Body of pancreas (tissue), 4 donors: ENCODE measurements around the gene POC1A. TPM values are rescaled to one million over a fixed set of nuclear protein-coding genes. Genes with fewer than 3 reads are reported as not detected.

ENCODE experiments used
- ATAC-seq: fragments of 150-250 bp; one replicate; pipeline ENCODE4 v1.9.1; 2016
- DNase-seq, 4 donors: peaks; one replicate each; pipeline ENCODE4 v3.0.0-alpha.2; 2019
- H3K27ac ChIP-seq, 4 donors: fragments of 200-600 bp; sonication (generic); 1 replicate in 3 of 4; 2 replicates in 1 of 4; pipeline versions ENCODE4 v1.5.1 to v1.6.1; 2016 to 2019; ENCODE audit warnings: mild to moderate bottlenecking in 1 of 4, mixed read lengths in 1 of 4, moderate library complexity in 1 of 4
- H3K27me3 ChIP-seq, 2 donors: fragments of 200-600 bp; sonication (generic); one replicate each; pipeline ENCODE4 v1.6.0; 2016; ENCODE audit warnings: mild to moderate bottlenecking in 1 of 2
- H3K36me3 ChIP-seq, 2 donors: fragments of 200-600 bp; sonication (generic); replicated peaks in 1 of 2; 2 replicates each; pipeline ENCODE4 v1.5.1; 2016; ENCODE audit warnings: low read depth in 2 of 2; ENCODE audit not compliant: insufficient read depth in 1 of 2
- H3K4me1 ChIP-seq: fragments of 200-600 bp; sonication (generic); one replicate; pipeline ENCODE4 v1.6.0; 2016
- H3K4me3 ChIP-seq, 2 donors: fragments of 200-600 bp; sonication (generic); 1 replicate in 1 of 2; 2 replicates in 1 of 2; pipeline ENCODE4 v1.5.1; 2016 to 2019
- H3K9me3 ChIP-seq, 3 donors: fragments of 200-600 bp; sonication (generic); 1 replicate in 2 of 3; 2 replicates in 1 of 3; pipeline ENCODE4 v1.5.1; 2016
- CTCF ChIP-seq, 7 experiments: fragments of 450-650 bp in 4 of 7; fragments of 200-600 bp in 3 of 7; sonication (generic) in 3 of 7; IDR thresholded peaks; one replicate each; pipeline ENCODE4 v1.5.1; 2016 to 2019; ENCODE audit warnings: antibody characterized with exemption in 7 of 7
- POLR2A ChIP-seq, 3 donors: fragments of 450-650 bp; IDR thresholded peaks; one replicate each; pipeline ENCODE4 v1.6.1; 2016; ENCODE audit warnings: antibody characterized with exemption in 3 of 3, mild to moderate bottlenecking in 2 of 3
- WGBS, 2 donors: methylation state at CpG; one replicate each; pipeline ENCODE4 v1.1.5; 2017; 5-methylcytosine and 5-hydroxymethylcytosine counted together
- intact Hi-C: fragments of 100-400 bp; cut with DNase I; formaldehyde crosslinking; loops from one replicate; pipeline ENCODE4 v1.15.1; 2023
- total RNA-seq, 2 donors: library from RNA; depleted of rRNA; stranded (reverse); fragments of >200 nt; gene quantifications; one replicate each; pipeline ENCODE4 v1.1.0, GENCODE V29; 2016

POC1A gene
- total RNA-seq, 2 donors from 2014 or later: 0.26 to 3.3 TPM

- no peaks in the 10 kb centered on the region for H3K9me3 ChIP-seq
- no peak overlapping the region for H3K4me3 ChIP-seq
- TF ChIP-seq POLR2A (IDR thresholded peaks at IDR 0.05) (no peak), CTCF (IDR thresholded peaks at IDR 0.05) (no peak)
- peaks cover 10% of the 10 kb centered on the region for H3K4me1 ChIP-seq
- ATAC-seq (no peak), DNase-seq (no peak)
- WGBS, 2 donors: 85 to 89% methylated on average over 6 of the region's 6 CpGs
- no peaks in the 10 kb centered on the region for H3K36me3 ChIP-seq
- H3K27me3 ChIP-seq: no peaks in the 10 kb centered on the region
- no peak overlapping the region for H3K27ac ChIP-seq
- intact Hi-C loops: no loop called here
Measured at GRCh38 chr3:52185311-52185710, 31.1 kb upstream of the POC1A start.

- DNase-seq (no peak), ATAC-seq (no peak)
- TF ChIP-seq POLR2A (IDR thresholded peaks at IDR 0.05) (no peak), CTCF (IDR thresholded peaks at IDR 0.05) (no peak)
- Histone ChIP-seq H3K4me1 (peaks cover 9% of the 10 kb centered on the region), H3K36me3 (no peaks in the 10 kb centered on the region), H3K4me3 (no peak overlapping the region), H3K9me3 (no peaks in the 10 kb centered on the region), H3K27ac (no peak overlapping the region), H3K27me3 (no peaks in the 10 kb centered on the region)
- intact Hi-C loops: no loop called here
- 79 to 81% methylated on average over 5 to 8 of the region's 8 CpGs for WGBS, 2 donors
Measured at GRCh38 chr3:52184690-52185089, 30.5 kb upstream of the POC1A start.

- Histone ChIP-seq H3K27me3 (no peaks in the 10 kb centered on the region), H3K4me1 (peaks cover 2% of the 10 kb centered on the region), H3K27ac (no peak overlapping the region), H3K36me3 (no peaks in the 10 kb centered on the region), H3K9me3 (no peaks in the 10 kb centered on the region), H3K4me3 (no peak overlapping the region)
- WGBS, 2 donors: 86 to 88% methylated on average over 6 to 7 of the region's 7 CpGs
- TF ChIP-seq POLR2A (IDR thresholded peaks at IDR 0.05): no peak
- TF ChIP-seq CTCF (IDR thresholded peaks at IDR 0.05): no peak
- intact Hi-C loops: no loop called here
- no peak for ATAC-seq
- DNase-seq: no peak
Measured at GRCh38 chr3:52183786-52184445, 29.7 kb upstream of the POC1A start.

GRCh38 chr3:52182691-52183090 is 28.5 kb upstream of the POC1A start:
- no peak for TF ChIP-seq POLR2A (IDR thresholded peaks at IDR 0.05)
- no peak for TF ChIP-seq CTCF (IDR thresholded peaks at IDR 0.05)
- Histone ChIP-seq H3K27me3 (no peaks in the 10 kb centered on the region), H3K27ac (no peak overlapping the region), H3K4me3 (no peak overlapping the region), H3K9me3 (no peaks in the 10 kb centered on the region), H3K36me3 (no peaks in the 10 kb centered on the region), H3K4me1 (no peaks in the 10 kb centered on the region)
- ATAC-seq: no peak
- 73 to 77% methylated on average over 4 of the region's 4 CpGs for WGBS, 2 donors
- intact Hi-C loops: no loop called here
- DNase-seq: no peak

- Histone ChIP-seq H3K36me3 (no peaks in the 10 kb centered on the region), H3K4me1 (no peaks in the 10 kb centered on the region), H3K27ac (no peak overlapping the region), H3K27me3 (no peaks in the 10 kb centered on the region), H3K9me3 (no peaks in the 10 kb centered on the region), H3K4me3 (no peak overlapping the region)
- 63 to 89% methylated on average over 3 to 5 of the region's 5 CpGs for WGBS, 2 donors
- no peak for DNase-seq
- ATAC-seq: no peak
- intact Hi-C loops: no loop called here
- TF ChIP-seq CTCF (IDR thresholded peaks at IDR 0.05): no peak
- TF ChIP-seq POLR2A (IDR thresholded peaks at IDR 0.05): no peak
Measured at GRCh38 chr3:52182196-52182595, 28.0 kb upstream of the POC1A start.
